Measurements from ENCODE around the gene ENTPD7.

ENTPD7 gene

DNA sequence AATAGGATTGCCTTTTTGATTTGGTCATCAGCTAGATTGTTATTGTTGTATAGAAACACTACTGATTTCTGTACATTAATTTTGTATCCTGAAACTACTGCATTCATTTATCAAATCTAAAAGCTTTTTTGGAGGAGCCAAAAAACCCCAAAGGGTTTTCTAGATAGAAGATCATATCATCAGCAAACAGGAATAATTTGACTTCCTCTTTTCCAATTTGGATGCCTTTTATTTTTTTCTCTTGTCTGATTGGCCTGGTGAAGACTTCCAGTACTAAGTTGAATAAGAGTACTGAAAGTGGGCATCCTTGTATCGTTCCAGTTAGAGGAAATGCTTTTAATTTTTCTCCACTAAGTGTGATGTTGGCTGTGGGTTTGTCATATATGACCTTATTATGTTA is 10.6 kb upstream of the ENTPD7 start:
- no peak for DNase-seq

DNA sequence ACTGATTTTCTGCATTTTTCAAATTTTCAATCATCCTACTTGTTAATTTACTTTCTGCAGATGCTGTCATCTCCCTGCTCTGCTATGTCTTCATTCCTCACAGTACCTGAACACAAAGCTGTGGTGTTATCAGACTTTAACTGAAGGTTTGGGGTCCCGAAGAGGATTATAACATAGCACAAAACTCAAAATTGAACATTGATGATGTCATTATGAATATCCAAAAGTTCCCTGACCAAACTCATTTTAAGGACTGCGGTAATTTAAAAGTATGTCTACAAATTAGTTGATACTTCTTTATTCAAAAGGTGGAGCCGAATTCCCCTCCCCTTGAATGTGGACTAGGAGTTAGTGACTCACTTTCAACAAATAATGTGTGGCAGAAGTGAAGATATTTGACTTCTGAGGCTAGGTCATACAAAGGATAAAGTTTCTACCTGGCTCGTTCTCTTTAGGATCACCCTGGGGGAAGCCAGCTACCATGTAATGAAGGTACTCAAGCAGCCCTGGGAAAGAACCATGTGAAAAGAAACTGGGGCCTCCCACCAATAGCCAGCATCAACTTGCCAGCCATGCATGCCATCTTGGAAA is 6.4 kb upstream of the ENTPD7 start:
- DNase-seq = no peak

DNA sequence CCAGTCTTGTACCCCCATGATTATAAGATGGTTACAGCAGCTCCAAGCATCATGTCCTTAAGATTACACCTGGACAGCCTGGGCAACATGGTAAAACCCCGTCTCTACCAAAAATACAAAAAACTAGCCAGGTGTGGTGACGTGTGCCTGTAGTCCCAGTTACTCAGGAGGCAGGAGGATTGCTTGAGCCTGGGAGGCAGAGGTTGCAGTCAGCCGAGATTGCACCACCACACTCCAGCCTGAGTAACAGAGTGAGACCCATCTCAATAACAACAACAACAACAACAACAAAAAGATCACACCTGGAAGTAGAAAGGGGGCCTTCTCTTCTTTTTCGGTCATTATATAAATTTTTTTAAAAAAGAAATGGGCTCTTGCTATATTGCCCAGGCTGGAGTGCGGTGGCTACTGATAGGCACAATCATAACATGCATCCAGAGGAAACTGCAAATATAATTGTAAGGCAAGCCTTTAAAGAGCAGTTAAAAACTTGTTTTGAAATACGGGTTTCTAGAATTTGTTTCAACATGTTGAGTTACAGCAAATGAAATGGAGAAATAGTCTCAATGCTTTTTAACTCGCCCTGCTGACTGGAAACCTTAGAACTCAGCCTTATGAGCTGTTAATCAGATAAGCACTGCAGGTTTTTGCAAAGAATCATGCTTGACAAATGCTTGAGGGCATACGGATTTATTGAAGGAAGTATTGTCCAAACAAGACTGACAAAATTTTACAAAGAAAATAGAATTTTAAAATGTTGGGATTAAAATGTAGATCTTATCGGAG is 4.7 kb upstream of the ENTPD7 start:
- no peak for DNase-seq

DNA sequence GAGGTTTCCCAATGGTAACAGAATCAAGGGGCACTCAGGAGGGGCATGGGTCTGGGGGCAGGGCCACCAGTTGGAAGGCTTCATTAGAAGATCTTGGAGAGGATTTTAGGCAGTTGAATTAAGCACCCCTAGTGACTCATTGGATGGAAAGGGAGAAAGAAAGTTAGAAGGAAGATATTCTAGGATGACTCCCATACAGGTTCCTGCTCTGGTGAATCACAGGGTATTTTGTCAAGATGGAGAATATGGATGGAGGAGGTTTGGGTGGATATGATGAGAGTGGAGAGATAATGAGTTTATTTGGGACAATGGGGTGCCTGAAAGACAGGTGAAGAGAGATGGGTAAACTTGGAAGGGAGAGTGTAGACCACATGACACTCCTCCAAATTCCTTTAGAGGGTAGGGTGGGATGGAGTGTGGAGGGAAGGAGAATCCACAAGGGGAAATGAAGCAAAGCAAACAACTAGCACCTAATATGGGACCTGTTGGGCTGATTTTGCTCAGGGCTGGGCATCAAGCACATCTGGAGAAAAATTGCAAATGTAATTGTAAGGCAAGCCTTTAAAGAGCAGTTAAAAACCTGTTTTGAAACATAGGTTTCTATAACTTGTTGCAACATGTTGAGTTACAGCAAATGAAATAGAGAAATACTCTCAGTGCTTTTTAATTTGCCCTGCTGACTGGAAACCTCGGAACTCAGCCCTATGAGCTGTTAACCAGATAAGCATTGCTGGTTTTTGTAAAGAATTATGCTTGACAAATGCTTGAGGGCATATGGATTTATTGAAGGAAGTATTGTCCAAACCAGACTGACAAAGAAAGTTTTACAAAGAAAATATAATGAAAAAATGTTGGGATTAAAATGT is 2.9 kb upstream of the ENTPD7 start:
- no peak for DNase-seq

DNA sequence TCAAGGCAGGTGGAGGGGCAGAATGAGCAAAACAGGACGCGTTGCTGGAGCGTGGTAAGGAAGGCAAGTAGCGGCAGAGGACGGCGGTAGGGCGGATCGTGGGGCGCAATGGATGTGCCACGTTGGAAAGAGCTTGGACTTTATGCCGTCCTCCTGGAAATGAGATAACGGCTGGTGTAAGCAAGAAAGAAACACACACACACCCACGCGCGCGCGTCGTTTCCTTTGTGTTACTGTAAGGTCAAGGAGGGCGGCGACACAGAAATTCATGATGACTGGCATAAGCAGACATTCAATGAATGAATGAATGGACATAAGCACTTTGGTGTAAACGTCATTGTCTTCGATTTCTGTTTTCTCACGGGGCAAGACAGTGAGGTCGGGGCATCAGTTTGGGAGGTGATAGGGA is 683 bp upstream of the ENTPD7 start:
- DNase-seq = peak; percentile 8

DNA sequence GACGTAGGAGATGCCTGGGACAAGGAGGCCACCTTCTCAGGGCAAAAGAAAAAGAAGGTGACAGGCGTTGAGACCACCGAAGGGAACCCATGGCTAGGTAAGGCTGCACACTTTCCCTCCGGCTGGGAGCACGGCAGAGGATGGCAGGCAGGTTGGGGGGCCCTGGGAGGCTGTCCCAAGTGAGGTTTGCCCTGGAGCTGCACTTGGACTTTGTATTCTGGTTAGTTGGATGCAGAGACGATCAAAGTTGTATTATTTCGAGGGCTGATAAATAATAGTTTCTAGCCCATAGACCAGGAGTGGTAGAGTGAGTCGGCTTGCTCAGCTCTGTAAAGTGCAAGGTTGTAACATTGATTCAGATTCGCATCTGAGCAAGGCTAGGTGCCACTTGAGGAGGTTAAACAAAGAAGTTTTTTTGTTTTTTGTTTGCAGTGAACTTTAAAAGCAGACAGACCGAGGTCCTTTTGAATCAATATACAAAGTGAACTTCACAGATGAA is 608 bp downstream of the ENTPD7 start:
- DNase-seq = no peak

DNA sequence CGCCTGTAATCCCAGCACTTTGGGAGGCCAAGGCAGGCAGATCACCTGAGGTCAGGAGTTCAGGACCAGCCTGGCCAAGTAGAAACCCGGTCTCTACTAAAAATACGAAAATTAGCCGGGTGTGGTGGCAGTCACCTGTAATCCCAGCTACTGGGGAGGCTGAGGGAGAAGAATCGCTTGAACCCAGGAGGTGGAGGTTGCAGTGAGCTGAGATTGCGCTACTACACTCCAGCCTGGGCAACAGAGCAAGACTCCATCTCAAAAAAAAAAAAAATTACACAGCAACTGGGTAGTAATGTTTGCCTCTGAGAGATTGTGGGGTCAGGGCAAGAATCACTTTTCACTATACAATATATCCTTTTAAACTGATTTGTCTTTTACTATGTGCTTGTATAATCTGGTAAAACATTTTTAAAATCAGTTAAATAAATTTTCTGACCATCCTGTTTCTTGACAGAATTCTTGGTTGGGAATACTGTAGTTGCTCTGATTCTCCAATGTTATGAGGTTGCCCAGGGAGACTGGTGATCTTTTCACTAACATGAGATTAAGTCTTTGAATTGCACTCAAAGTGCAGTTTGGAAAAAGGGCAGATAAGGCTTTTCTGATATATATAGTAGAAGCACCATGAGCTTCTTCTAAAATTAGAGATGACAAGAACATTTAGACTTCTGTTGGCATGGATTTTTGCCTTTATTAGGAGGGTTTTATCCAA is 1.5 kb downstream of the ENTPD7 start:
- DNase-seq = no peak

DNA sequence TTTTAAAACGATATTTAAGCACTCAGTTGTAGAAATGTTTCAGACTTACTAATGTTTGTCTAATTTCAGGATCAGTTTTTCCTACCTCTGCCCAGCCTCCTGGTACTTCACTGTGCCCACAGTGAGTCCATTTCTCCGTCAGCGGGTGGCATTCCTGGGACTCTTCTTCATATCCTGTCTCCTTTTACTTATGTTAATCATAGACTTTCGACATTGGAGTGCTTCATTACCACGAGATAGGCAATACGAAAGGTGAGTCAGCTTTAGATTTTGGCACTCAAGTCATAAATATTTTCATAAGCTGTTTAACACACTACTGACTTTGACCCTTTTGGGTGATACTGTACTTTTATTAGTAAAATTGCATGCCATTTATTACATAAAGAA is 2.1 kb downstream of the ENTPD7 start:
- DNase-seq = no peak

DNA sequence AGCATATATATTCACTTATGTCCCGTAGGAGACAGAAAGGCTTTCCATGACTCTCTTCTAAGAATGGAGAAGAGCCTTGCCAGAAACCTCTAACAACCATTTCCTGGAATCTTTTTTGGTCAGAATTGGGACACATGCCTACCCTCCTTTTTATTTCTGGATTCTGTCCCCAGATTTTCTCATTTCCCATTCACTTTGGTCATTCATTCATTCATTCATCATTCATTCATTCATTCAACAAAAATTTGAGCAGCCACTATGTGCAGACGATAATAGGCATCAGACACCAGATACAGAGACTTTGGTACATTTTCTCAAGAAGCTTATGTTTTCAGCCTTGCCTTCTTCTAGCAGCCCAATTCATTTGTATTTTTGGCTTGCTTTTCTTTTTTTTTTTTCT is 6.0 kb downstream of the ENTPD7 start:
- no peak for DNase-seq

DNA sequence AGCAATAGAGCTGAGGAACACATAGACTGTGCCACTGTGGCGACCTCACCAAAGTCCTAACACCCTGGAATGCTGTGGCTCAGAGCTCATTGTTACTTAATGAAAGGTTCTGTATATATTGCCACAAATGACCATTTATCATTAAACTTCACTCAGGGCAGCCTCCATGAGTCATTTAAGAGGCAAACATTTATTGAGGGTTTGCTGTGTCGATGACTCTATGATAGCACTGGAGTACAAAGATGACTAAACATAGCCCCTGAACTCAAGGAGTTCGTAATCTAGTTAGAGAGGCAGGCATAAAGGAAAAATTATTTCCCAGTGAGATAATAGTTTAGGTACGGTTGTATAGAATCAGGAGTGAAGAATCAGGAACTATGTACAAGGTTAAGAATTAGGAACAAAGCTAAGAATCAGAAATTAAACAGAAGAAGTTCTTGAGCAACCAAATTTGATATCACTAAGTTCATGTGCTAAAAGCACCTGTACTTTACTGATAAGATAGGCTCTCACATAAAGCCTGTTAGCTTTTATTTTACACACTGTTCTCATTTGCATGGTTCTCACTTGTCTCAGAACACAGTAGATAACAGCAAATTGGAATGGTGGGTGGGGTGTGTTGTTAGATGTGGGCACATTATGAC is 7.9 kb downstream of the ENTPD7 start:
- no peak for DNase-seq

DNA sequence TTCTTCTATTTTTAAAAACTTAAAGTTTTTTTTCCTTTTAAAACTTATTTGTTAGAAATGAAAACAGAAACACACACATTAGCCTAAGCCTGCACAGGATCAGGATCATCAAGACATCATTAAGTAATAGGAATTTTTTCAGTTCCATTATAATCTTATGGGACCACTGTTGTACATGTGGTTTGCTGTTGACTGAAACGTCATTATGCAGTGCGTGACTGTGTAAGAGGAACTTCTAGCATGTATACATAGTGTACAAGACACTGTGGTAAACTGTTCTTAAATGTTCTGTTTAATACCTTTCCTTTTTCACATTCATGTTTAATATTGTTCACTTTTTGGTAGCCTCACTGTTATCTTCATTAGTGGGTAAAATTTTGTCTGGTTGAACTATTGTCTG is 12.1 kb downstream of the ENTPD7 start:
- DNase-seq = no peak

DNA sequence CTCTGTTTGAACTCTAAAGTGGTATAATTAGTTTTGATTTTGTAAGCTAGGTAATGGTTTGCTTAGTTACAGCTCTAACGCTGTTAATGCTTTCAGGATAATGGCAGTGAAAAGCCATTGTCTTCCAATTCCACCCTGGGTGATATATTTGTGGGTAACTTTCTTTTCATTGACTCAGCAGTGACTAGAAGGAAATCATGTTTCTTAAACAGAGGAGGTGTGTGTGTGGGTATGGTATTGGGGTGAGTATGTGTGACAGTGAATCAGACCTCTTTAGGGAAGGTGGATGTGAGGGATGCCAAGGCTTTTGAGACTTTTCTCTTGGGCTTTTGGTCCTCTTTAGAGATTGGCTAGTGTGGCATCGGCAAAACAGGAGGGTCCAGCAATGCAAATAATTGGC is 13.6 kb downstream of the ENTPD7 start:
- no peak for DNase-seq

DNA sequence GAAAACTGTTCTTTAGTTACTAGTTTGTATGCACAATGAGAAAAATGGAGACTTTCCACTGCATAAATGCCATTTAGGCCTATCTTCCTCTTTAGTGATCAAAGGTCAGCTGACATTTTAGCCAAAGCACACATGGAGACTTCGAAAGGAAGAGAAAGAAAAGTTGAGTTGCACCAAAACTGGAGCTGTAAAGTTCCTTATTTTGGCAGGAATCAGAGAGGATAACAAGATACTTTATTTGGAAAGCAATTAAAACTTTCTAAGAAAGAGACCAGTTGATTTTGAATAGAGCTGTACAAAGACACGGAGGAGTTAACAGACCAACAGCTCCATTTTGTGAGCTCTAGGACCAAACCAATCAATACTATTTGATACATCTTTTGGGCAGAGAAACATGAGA is 14.2 kb downstream of the ENTPD7 start:
- DNase-seq = no peak

DNA sequence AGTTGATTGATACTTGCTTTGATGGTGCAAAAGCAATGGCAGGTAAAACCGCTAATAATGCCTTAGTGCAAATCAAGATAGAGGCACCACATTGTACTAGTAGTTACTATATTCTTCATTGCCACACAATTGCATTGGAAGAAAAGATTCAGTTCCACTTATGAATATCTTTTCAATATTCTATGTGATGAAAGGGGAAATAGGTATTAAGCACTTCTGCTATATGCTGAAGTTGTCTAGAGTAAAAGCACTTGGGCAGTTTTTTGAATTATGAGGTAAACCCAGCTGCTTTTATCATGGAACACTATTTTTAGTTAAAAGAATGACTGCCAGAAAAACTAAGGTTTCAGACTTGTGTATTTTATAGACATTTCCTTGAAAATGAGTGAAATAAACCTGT is 15.5 kb downstream of the ENTPD7 start:
- DNase-seq = no peak

DNA sequence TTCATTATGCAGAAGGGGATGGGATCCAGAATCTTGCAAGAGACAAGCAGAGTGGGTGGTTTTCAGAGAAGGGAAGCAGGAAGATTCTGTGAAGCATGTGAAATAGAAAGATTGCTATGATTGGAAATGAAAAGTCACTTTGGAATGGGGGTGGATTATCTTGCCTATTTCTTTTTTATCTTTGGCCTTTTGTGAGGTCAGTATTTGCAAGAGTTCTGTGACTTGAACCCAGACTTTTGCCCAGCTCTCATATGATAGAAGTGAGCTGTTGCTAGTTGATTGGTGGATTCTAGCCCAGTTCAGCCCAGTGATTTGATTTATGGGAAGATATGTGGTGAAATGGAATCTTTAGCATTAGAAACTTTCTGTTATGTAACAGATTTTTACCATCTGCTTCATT is 17.1 kb downstream of the ENTPD7 start:
- DNase-seq = no peak

DNA sequence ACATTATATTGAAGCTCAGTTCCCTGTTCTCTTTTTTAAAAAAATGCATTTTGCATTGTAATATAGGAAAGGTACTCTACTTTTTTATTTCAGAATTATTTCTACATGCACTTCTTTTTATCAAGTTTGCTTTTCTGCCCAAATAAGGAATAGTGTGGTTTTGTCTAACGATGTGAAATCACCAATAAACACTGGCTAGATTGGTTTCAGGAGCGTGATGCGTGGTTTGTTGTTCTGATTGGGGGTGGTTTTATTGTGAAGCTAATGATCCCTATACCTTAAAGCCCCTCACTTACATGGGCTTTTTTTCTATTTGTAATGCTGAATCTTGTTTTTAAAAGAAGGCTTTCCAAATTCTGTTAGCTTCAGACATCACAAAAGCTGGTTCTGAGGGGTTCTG is 17.6 kb downstream of the ENTPD7 start:
- DNase-seq = no peak

DNA sequence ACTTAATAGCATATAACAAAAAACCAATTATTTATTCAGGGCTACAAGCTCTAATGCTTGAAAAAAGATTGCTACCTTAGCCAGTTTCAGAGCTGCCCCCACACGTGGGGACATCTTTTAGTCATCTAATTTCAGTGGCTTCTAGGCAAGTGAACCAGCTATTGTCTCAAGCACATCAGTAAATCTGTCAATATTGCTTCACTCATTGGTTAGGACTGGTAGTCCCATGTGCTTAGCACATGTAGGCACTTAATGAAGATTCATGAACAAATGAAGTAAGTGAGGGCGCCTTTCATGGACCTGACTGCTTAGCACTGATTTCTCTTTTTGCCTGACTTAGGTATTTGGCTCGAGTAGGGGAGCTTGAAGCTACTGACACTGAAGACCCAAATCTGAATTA is 19.6 kb downstream of the ENTPD7 start:
- DNase-seq = no peak

DNA sequence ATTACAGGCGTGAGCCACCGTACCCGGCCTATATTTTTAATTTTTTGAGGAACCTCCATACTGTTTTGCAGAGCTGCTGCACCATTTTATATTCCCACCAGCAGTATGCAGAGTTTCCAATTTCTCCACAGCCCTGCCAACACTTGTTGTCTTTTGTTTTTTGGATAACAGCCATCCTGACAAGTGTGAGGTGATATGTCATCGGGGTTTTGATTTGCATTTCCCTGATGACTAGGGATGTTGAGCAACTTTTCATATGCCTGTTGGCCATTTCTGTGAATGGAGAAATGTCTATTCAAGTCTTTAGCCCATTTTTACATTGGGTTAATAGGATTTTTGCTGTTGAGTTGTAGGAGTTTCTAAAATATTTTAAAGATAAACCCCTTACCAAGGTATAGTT is 22.2 kb downstream of the ENTPD7 start:
- DNase-seq = no peak

DNA sequence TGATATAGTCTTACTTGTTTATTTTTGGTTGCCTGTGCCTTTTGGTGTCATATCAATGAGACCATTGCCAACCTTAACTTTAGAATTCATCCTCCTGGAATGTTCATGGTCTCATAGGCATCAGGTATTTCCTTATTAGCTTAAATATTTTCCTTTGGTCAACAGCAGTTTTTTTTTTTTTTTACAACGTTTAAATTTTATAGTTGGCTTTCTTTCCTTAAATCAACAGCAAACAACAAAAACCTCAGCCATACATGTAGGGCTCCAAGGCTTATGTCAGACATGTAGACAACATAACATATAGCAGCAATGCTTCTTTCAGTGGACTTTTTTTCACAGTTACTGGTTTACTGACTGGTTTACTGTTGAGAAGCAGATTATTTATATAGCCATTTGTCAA is 22.7 kb downstream of the ENTPD7 start:
- DNase-seq = no peak

DNA sequence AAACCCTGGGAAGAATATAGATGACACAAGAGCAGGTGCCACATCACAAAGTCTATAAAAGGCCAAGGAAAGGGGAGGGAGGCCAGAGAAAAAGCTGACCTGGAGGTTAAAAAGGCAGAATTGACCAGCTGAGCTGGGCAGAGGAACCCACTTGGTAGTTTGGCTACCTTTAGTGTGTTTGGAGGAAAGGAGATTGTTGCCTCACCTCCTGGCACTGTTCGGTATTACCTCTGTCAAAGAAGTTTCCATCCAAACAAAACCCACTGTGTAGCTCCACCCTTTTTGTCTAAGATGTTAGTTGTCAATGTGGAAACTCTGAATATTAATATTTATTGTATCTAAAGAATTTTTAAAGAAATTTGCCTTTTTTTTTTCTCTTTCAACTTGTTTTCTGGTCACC is 23.4 kb downstream of the ENTPD7 start:
- no peak for DNase-seq

DNA sequence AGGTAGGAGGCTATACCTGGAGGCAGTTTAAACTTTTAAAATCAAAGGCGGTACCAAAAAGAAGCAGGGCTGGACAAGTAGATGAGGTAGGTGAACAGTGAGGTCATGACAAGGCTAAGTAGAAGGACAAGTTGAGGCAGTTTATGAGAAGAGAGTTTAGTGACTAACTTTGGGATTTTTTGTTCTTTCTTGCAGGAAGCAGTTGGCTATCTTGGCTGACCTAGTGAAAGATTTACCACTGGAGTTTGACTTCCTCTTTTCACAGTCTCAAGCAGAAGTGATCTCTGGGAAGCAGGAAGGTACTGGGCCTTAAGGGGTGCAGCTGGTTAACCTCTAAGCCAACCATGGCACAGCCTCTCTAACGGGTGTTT is 26.3 kb downstream of the ENTPD7 start:
- DNase-seq = no peak

DNA sequence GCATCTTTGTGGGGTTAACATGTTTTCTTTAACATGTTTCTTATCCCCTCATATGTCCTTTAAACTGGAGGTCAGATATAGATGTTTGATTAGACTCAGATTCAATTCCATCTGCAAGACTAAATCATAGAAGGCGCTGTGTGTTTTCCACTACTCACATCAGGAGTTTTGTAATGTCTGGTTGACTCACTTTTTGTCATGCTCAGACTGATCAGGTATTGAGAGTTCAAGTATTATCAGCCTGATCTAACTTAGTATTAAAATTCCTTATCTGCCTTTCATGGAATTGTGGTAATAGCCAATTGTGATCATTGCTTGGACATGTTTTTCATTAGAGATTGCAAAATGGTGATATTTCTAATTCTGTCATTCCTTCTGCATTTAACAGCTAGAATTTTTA is 30.2 kb downstream of the ENTPD7 start:
- no peak for DNase-seq

All from T-helper 9 cell (primary cell).